ENCODE measurements around the gene VPS16.
"Not testable (repeated sequence)": the region's sequence is repeated elsewhere in the genome, so short reads cannot be mapped to it uniquely, and the experiment has no call there.

The VPS16 gene

GRCh38 chr20:2891343-2891742 lies 50.8 kb downstream of the VPS16 start:
- in situ Hi-C loops (cut with HindIII; ENCODE audit: low sequenced_read_pairs): no loop called here

GRCh38 chr20:2892376-2892775 lies 51.8 kb downstream of the VPS16 start:
- in situ Hi-C loops (cut with HindIII; ENCODE audit: low sequenced_read_pairs): no loop called here

GRCh38 chr20:2894221-2894620 lies 53.7 kb downstream of the VPS16 start:
- in situ Hi-C loops (cut with HindIII; ENCODE audit: low sequenced_read_pairs): no loop called here

DNA sequence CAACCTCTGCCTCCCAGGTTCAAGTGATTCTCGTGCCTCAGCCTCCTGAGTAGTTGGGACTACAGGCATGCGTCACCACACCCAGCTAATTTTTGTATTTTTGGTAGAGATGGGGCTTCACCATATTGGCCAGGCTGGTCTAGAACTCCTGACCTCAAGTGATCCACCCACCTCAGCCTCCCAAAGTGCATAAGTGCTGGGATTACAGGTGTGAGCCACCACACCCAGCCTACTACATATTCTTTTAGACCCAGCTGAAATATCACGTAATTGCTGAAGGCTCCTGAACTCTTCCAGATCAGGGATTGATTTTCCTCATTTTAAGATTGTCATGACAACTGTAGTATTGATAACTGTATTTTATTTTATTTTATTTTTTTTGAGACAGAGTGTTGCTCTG lies 54.6 kb downstream of the VPS16 start:
- in situ Hi-C loops (cut with HindIII; ENCODE audit: low sequenced_read_pairs): not testable (repeated sequence)

DNA sequence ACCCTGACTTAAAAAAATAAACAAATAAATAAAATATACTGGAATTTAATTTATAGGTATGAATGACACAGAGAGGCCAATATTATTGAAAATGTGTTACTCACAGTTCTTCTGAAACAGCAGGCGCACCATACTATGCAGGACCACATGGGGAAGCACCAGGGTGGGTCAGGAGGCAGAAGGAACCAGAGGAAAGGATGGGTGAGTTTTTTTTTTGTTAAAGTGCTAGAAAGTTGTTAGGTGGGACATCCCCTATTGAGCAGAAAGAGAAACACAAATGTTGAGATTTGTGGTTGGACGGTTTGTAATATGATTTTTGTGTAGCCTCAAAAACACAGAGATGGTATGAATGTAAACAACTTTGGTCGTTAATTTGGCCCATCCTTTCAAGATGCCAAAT lies 58.7 kb downstream of the VPS16 start:
- in situ Hi-C loops (cut with HindIII; ENCODE audit: low sequenced_read_pairs): no loop called here

GRCh38 chr20:2900845-2901592 lies 60.5 kb downstream of the VPS16 start:
- in situ Hi-C loops (cut with HindIII; ENCODE audit: low sequenced_read_pairs): no loop called here

DNA sequence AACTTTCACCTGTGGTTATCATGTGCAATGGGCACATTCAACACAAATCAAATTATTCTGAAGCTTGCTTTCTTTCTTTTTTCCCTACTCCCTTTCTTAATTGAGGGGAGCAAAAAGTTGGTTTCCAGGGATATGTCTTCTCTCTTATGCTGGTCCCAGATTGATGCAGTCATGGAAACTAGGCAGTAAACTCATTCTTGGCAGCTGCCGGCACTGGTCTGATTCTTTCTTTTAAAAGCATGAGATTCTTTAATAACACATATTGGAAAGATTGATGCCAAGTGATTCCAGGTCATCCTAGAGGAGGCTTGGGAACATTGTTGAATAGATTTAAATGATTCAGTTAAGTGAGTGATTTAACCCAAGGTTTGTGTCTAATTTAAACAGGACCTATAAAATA lies 61.7 kb downstream of the VPS16 start:
- in situ Hi-C loops (cut with HindIII; ENCODE audit: low sequenced_read_pairs): no loop called here

- in situ Hi-C loops (cut with HindIII; ENCODE audit: low sequenced_read_pairs): no loop called here
Measured at GRCh38 chr20:2902818-2903217, 62.3 kb downstream of the VPS16 start.

DNA sequence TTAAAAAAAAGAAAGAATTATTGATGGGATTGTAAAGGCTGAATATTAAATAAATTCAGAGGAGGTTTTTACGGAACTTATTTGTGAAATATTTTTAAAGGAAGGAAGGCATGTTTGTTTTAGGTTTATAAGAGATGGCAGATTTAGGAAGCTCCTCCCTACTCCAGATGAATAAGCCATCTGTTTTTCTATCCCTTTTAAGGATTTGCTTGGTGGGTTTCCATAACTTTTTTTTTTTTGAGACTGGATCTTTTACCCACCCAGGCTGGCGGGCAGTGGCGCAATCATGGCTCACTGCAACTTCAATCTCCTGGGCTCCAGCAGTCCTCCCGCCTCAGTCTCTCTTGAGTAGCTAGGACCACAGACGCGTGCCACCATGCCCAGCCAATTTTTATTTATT lies 63.1 kb downstream of the VPS16 start:
- in situ Hi-C loops (cut with HindIII; ENCODE audit: low sequenced_read_pairs): no loop called here

DNA sequence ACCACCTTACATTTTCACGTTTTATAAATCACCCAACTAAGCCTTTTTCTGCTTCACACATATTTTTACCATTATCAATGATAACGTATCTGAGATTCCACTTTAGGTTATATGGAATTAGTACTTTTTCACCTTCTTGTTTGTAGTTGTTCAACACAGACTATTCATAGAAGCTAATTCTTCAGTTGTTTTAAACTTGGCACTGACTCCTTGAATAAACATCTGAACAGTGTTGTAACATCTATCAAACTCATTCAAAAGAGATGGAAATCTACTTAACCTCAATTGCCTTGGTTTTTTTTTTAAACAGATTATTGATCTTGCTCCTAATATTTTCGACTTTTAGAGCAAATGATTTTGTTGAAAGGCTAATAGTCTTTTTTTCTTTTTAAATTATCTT lies 67.0 kb downstream of the VPS16 start:
- in situ Hi-C loops (cut with HindIII; ENCODE audit: low sequenced_read_pairs): no loop called here

- in situ Hi-C loops (cut with HindIII; ENCODE audit: low sequenced_read_pairs): no loop called here
Measured at GRCh38 chr20:2909953-2910352, 69.4 kb downstream of the VPS16 start.

GRCh38 chr20:2911200-2911599 lies 70.7 kb downstream of the VPS16 start:
- in situ Hi-C loops (cut with HindIII; ENCODE audit: low sequenced_read_pairs): no loop called here

DNA sequence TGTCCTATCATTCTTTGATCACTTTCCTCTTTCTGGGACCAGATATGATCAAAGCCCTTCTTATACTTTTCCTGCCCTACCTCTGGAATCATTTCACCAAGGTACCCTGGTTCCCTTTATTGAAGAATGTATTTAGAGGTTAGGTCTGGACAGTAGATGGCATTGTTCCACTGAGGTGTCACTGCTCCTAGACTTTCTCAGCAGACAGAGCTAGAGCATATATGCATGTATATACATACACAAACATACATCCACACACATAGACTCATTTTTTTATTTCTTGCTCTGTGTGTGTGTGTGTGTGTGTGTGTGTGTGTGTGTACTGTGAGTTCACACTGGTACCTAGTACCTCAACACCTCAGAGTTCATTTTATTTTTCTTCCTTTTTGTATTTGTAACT lies 73.6 kb downstream of the VPS16 start:
- in situ Hi-C loops (cut with HindIII; ENCODE audit: low sequenced_read_pairs): no loop called here
